GM18951 (cell line): ENCODE data around the gene OR52N4.

ENCODE experiments used
- POLR2A ChIP-seq: IDR thresholded peaks from 4 replicates; pipeline ENCODE4 v1.6.1; 2011; ENCODE audit warnings: mild to moderate bottlenecking; ENCODE audit not compliant: insufficient read length, insufficient read depth; ENCODE audit errors: extremely low read depth
- in situ Hi-C: fragments of 300-500 bp; cut with MboI; formaldehyde crosslinking; loops from one replicate; pipeline ENCODE4 v1.12.0; 2022; ENCODE audit warnings: low sequenced_read_pairs, mixed read lengths, inconsistent platforms; ENCODE audit not compliant: unreplicated experiment

The OR52N4 gene

GRCh38 chr11:5767056-5767455 lies 13.0 kb downstream of the OR52N4 start:
- no peak for TF ChIP-seq POLR2A
- in situ Hi-C loops = no loop called here

- TF ChIP-seq POLR2A = no peak
- in situ Hi-C loops = no loop called here
These were observed 29.2 kb downstream of the OR52N4 start, which contains the start of gene OR52N5 for GRCh38 chr11:5783255-5783654. OR52N5 (minus strand) TSS chr11:5783355; CDS start chr11:5778634, 4,721 bp downstream.

GRCh38 chr11:5791165-5791564 lies 37.1 kb downstream of the OR52N4 start, which contains the start of gene OR52N1:
OR52N1 (minus strand) TSS chr11:5791265; CDS start chr11:5788816, 2,449 bp downstream.
- TF ChIP-seq POLR2A = no peak
- in situ Hi-C loops = no loop called here

- no peak for TF ChIP-seq POLR2A
- in situ Hi-C loops = no loop called here
These were observed 42.5 kb downstream of the OR52N4 start for GRCh38 chr11:5796541-5796940.

GRCh38 chr11:5803982-5804381 lies 49.9 kb downstream of the OR52N4 start:
- no peak for TF ChIP-seq POLR2A
- in situ Hi-C loops = loop anchor here (25.0 kb wide), 1 partner anchor 342 kb away; no protein-coding TSS in a partner anchor
